Left colon (tissue), 2 donors: Measurements from ENCODE around the gene CALN1. TPM values are rescaled to one million over a fixed set of nuclear protein-coding genes. Genes with fewer than 3 reads are reported as not detected.
"Not testable (repeated sequence)": the region's sequence is repeated elsewhere in the genome, so short reads cannot be mapped to it uniquely, and the experiment has no call there.

ENCODE experiments used
- ATAC-seq: fragments of 200-7000 bp; cut with Tn5 transposase; one replicate; pipeline ENCODE4 v1.9.1; 2020; ENCODE audit warnings: mild to moderate bottlenecking, moderate library complexity
- DNase-seq, 2 donors: peaks; one replicate each; pipeline ENCODE4 v3.0.0-alpha.2; 2020
- intact Hi-C, 2 donors: fragments of 100-400 bp; cut with DNase I in 1 of 2; cut with micrococcal nuclease in 1 of 2; formaldehyde crosslinking; loops; one replicate each; pipeline versions ENCODE4 v1.11.2 to v1.14.0; 2022; cut with DNase I, micrococcal nuclease
- total RNA-seq, 2 donors: library from RNA; stranded (reverse); fragmentation: NEBNext Ultra II Directional; extraction: Animal tissue kit (Norgen Biotek cat#: 25700); gene quantifications; one replicate each; pipeline ENCODE4 v1.2.1, GENCODE V29; 2021
- donor health status: DM: no; HTN: no; CAD: no.
- donor health status: DM: yes; HTN: yes; CAD: no.

Gene CALN1
- total RNA-seq, 2 donors from 2014 or later, result not detected

DNA sequence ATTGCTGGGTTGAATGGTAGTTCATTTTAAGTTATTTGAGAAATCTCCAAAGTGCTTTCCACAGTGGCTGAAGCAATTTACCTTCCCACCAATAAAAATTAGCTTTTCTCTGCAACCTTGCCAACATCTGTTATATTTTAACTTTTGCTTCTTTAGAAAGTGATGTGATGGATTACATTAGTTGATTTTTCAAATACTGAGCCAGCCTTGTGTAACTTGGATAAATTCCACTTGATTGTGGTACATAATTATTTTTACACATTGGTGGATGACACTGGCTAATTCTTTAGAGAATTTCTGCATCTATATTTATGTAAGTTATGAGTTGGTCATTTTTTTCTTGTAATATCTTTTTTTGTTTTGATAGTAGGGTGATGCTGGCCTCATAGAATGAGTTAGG lies 646.1 kb downstream of the CALN1 start:
- DNase-seq (no peak), ATAC-seq (no peak)
- intact Hi-C loops, result no loop called here

DNA sequence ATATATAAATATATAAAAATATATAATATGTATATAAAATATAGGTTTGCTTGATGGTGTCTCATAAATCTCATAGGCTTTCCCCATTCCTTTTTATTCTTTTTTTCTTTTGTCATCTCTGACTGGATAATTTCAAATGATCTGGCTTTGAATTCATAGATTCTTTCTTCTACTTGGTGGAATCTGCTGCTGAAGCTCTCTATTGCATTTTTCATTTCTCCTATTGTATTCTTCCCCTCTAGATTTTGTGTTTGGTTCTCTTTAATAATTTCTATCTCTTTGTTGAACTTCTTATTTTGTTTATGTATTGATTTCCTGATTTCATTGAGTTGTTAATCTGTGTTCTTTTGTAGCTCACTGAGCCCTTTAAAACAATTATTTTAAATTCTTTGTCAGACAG lies 650.8 kb downstream of the CALN1 start:
- intact Hi-C loops, result no loop called here
- ATAC-seq (no peak), DNase-seq (no peak)

DNA sequence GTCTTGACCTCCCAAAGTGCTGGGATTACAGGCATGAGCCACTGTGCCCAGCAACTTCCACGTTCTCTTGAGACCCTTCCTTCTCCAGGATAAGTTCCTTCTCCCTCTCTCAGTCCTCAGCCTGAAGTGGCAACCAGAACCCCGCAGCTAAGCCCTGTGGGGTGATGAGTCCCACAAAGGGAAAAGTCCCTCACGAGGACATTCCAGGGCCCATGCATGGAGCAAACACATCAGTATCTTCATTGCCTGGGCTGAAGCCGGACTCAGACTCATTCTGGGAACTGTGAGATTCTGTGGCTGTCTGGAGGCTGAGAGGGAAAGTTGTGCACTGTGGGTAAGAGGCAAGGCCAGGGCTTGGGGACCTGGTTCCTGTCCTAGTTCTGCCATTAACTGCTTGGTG lies 657.3 kb downstream of the CALN1 start:
- intact Hi-C loops, result no loop called here
- ATAC-seq, result no peak

DNA sequence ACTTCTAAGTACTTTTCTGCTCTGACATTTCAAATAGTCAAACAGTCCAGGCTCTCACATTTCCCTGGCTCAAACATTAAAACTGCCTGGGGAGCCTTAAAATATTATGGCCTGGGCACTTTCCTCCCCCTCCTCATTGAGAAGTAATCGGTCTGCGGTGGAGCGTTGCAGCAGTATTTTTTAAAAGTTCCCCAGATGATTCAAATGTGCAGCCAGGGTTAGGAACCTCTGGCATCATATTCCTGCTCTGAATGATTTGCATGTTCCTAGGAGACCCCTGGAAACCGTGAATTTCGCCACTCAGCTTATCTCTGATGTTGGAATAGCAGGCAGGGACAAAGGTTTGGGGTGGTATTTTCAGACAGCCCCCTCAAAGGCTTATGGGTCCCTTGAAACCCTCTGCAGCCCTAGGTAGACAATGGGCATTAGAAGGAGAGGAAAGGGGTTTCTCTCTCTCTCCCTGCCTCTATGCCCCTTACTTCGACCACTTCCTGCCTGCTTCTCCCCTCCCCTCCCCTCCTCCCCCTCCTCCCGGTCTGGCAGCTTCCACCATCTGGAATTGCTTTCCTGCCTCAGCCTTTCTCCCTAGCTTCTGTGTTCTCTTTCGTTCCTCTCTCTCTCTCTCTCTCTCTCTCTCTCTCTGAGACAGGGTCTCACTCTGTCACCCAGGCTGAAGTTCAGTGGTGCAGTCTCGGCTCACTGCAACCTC lies 658.0 kb downstream of the CALN1 start:
- no peak for ATAC-seq
- no peak for DNase-seq
- intact Hi-C loops, result no loop called here

More for the DNA sequence above, 657.3 kb downstream of the CALN1 start:
- DNase-seq, result no peak

DNA sequence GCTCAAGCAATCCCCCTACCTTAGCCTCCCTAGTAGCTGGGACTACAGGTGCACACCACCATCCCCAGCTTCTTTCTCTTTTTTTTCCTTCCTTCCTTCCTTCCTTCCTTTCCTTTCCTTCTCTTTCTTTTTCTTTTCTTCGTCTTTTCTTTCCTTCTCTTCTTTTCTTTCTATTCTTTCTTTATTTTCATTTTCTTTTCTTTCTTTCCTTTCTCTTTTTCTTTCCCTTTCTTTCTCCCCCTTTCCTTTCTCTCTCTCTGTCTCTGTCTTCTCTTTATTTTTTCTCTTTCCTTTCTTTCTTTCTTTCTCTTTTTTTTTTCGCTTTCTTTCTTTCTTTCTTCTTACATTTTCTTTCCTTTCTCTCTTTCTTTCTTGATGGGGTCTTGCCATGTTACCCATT lies 658.9 kb downstream of the CALN1 start:
- intact Hi-C loops, result no loop called here
- no peak for ATAC-seq
- DNase-seq, result no peak

DNA sequence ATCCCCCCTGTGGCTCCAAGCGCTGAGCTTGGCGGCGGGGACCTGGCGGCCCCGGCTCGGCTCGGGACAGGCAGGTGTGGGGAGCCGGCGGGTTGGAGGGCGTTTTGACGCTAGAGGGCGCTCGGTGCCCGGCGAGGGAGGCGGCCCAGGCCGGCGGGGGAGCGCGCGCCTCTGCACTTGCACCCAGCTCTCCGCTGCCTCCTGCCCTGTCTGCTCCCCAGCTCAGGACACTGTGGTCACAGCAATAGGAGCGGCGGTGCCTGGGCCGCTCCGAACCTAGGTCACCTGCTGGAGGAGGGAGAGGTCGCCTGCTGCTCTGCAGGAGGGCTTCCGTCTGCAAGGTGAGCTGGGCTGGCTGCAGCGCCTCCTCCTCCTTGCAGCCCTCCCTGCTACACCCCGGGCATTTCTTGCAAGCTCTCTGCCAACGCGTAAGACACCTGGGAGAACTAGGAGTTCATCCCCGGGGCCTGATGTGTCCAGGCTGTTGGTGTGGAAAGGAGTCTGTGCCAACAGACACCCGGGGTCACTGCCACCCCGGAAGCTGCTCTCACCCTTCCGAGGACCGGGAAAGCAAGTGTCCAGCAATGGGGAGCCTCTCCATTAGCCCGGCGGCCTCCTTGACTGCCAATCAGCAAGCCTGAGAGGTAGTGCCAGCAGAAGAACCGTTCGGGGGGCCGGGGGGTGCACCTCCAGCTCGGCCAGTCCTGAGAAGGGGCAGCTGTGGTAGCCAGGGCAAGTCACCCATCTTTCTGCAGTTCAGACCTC lies 659.8 kb downstream of the CALN1 start:
- DNase-seq (peak in 1 of 2 donors; percentile 49), ATAC-seq (peak; percentile 75)
- intact Hi-C loops, result no loop called here

DNA sequence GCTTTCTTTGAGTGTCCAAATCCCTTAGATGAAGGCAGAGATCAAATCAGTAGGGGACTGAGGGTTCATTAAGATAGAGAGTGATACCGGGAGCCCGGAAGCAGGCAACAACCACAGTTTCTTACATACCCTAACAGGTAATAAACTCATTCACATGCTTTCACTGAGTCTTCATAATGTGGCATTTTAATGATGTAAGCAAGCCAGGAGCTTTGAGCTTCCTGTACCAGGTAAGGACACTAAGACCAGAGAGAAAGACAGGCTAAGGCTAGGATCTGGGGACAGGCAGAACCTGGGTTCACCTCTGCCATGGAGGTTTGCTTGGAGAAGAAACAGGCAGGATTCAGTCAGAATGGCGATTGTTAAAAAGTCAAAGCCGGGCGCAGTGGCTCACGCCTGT lies 661.8 kb downstream of the CALN1 start:
- DNase-seq (no peak), ATAC-seq (no peak)
- intact Hi-C loops, result no loop called here

DNA sequence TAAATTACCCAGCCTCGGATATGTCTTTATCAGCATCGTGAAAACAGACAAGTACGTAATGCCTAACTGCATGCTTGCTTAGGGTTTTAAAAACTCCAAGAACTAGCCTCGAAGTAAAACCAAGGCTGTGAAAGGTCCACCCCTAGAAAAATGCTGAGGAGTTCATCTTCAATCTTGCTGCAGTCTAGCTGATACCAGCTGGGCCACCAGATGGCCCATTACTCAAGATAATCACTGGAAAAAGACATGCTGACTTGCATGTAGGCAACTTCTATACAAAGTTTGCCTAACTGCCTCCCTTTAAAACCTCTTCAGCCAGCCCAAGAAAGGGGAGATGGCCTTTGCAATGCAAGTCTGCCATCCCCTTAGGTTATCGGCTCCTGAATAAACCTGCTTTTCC lies 666.1 kb downstream of the CALN1 start:
- ATAC-seq (no peak), DNase-seq (no peak)
- intact Hi-C loops, result no loop called here

DNA sequence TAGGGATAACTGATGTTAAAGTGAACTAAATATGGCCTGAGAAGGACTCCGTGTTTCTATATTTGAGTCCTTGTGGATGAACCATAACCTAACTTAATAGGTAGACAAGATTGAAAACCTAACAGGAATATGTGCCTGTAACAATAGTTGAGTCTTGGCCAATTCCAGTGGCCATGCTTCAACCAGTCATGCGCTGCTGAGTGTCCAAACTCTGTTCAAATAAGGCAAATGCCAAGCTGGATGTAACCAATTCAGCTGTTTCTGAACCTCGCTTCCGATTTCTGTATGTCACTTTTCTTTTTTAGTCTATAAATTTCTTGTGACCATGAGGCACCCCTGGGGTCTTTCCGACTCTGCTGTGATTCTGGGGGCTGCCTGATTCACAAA lies 672.0 kb downstream of the CALN1 start:
- ATAC-seq, result no peak
- no peak for DNase-seq
- intact Hi-C loops, result no loop called here

DNA sequence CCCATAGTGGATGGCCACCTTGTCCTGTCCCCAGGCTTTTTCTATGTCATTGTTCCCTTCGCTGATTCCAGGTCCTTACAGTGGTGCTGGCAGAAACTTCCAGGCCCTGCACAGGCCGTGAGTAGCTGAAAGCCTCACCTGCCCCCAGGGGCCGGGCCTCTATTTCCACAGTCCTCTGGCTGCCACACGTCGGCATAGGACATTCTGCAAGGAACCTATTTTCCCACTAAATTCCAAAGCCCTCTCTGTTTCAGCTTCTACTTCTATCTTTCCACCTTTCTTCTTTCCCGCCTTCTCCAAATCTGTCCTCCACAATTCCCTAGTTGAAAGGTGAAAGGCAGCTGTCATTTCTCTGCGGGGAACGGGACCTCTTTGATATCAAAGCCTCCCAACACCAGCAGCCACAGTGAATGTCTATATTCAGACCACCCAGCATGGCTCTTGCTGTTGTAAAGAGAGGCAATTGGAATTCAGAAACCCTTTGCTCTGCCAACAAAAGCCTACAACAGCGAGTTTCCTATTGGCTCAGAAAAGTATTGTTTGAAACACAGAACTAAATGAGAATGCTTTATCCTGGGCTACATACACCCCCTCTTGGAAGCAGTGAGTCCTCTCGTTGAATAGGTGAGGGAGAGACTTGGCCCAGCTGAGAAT lies 672.5 kb downstream of the CALN1 start:
- ATAC-seq (no peak), DNase-seq (no peak)
- intact Hi-C loops, result loop anchor here in 1 of 2 donors (10.0 kb wide), 1 partner anchor 875 kb away; no protein-coding TSS in a partner anchor

DNA sequence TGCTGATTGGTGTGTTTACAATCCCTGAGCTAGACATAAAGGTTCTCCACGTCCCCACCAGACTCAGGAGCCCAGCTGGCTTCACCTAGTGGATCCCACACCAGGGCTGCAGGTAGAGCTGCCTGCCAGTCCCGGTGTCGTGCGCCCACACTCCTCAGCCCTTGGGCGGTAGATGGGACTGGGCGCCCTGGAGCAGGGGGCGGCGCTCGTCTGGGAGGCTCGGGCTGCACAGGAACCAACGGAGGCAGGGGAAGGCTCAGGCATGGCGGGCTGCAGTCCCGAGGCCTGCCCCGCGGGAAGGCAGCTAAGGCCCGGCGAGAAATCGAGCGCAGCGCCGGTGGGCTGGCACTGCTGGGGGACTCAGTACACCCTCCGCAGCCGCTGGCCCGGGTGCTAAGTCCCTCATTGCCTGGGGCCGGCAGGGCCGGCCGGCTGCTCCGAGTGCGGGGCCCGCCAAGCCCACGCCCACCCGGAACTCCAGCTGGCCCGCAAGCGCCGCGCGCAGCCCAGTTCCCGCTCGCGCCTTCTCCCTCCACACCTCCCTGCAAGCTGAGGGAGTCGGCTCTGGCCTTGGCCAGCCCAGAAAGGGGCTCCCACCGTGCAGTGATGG lies 674.1 kb downstream of the CALN1 start:
- intact Hi-C loops, result loop anchor here in 1 of 2 donors (10.0 kb wide), 1 partner anchor 873 kb away; no protein-coding TSS in a partner anchor
- DNase-seq, ATAC-seq: not testable (repeated sequence)

DNA sequence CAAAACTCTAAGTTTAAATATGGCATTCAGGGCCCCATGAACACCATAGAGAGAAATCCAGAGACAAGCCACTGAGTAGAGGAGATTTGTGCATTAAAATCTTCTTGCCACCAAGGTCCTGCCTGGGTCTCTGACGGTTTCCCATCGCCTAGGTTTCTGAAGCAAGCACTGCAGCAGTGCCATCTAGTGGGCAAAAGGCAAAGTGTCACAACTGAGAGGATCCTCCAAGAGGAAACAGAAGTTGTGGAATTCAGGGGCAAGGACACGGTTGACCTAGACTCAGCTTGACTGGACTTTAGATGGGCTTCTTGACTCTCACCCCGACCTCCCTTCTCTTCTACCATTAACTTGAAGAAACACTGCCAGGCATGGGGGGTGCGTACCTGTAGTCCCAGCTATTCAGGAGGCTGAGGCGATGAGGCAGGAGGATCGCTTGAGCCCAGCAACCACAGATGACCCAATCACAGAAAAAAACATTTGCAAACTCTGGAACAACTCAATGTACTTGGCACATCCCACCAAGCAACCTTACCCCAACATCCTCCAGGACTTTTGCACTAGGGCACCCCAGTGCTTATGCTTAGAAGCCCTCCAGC lies 676.1 kb downstream of the CALN1 start:
- intact Hi-C loops, result loop anchor here in 1 of 2 donors (10.0 kb wide), 1 partner anchor 871 kb away; no protein-coding TSS in a partner anchor
- ATAC-seq, result peak; percentile 53

DNA sequence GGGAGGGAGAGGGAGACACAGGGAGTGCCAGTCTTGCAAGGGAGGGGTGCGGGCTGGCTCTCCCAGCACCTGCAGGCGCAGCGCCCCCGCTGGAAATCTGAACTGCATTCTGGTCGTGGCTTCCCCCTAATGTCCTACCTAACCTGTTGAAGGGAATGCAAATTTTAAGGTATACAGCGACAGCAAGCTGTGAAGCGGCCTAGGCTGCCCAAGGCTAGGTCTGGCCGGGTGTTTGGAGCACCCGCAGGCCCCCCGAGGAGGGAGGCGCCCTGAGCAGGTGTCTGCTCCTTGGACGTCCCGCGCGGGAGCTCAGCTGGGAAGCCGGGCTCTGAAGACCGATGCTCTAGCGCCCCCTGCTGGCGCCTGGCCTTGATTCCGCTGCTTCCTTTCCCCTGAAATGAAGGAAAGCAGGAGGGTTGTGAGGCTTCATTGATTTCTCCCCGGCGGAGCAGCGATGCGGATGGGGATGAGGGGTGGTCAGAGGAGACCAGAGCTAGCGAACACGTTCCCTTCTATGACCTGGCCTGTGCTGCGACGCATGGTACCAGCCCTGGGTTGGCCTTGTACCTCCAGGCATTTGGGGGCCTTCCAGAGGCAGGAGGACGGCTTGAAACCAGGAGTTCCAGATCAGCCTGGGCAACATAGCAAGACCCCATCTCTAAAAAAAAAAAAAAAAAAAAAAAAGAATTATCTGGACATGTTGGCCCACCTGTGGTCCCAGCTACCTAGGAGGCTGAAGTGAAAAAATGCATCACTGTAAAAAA lies 678.8 kb downstream of the CALN1 start:
- DNase-seq, result peak; percentile 44 to 86
- peak; percentile 73 for ATAC-seq
- intact Hi-C loops, result loop anchor here in 1 of 2 donors (10.0 kb wide), 1 partner anchor 868 kb away; no protein-coding TSS in a partner anchor

More for the DNA sequence above, 676.1 kb downstream of the CALN1 start:
- DNase-seq, result peak in 1 of 2 donors; percentile 66

DNA sequence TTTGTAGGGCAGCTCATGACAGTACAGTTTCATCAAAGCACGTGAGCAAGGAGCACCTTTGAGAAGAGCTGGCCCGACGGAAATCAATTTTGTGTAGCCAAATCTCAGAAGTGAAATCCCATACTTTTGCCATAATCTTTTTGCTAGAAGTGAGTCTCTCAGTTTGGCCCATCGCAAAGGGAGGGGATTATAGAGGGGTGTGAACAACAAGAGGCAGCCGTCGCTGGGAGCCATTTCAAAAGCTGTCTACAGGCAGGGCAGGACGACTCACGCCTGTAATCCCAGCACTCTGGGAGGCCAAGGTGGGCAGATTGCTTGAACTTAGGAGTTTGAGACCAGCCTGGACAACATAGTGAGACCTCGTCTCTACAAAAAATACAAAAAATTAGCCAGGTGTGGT lies 680.4 kb downstream of the CALN1 start:
- intact Hi-C loops, result loop anchor here (1.0 to 10.0 kb wide), 2 partner anchors 867 to 875 kb away; no protein-coding TSS in a partner anchor
- no peak for DNase-seq
- ATAC-seq, result no peak
